GM12878 (cell line): ENCODE results near the gene IDH3G. TPM values are rescaled to one million over a fixed set of nuclear protein-coding genes. Genes with fewer than 3 reads are reported as not detected.

ENCODE experiments used
- ATAC-seq: fragments of 200-7000 bp; cut with Tn5 transposase; 3 replicates; pipeline ENCODE4 v1.9.1; 2020; ENCODE audit warnings: mild to moderate bottlenecking, moderate library complexity
- BruUV-seq: library from RNA; stranded (reverse); fragments of 400-500 nt; replicated peaks from 2 replicates; lab custom pipeline; 2021; lab: Mats Ljungman, UMichigan
- CTCF ChIA-PET: fragments of 300-600 bp; sonication (Branson Sonifier 250); formaldehyde crosslinking; extraction: SDS; loops from one replicate; lab custom pipeline; 2021; ENCODE audit warnings: inconsistent platforms; lab: Yijun Ruan, JAX
- POLR2A ChIA-PET: fragments of 350-600 bp; formaldehyde crosslinking; extraction: SDS; loops from one replicate; lab custom pipeline; 2021; ENCODE audit warnings: inconsistent platforms; lab: Charles Lee
- RAD21 ChIA-PET: fragments of 300-600 bp; sonication (Branson Sonifier 250); formaldehyde crosslinking; loops from one replicate; lab custom pipeline; 2023; ENCODE audit warnings: antibody characterized with exemption; ENCODE audit not compliant: unreplicated experiment; lab: Charles Lee
- SMC1A ChIA-PET: fragments of 300-600 bp; sonication (Branson Sonifier 250); formaldehyde crosslinking; loops from one replicate; lab custom pipeline; 2023; ENCODE audit not compliant: unreplicated experiment, uncharacterized antibody; lab: Charles Lee
- DNase-seq: peaks from one replicate; pipeline ENCODE4 v3.0.0-alpha.2; 2011; ENCODE audit warnings: low read depth, low spot score
- FAIRE-seq: peaks from 3 replicates; lab custom pipeline; 2011; peaks lifted over from hg19 to GRCh38; lab: Jason Lieb, UNC
- H2AFZ ChIP-seq: 2 replicates; pipeline ENCODE4 v1.6.0; 2011; ENCODE audit warnings: low read depth, low read length, control low read depth; ENCODE audit not compliant: control insufficient read depth
- H3K27ac ChIP-seq: 2 replicates; pipeline ENCODE4 v1.5.1; 2011; ENCODE audit warnings: control low read depth; ENCODE audit not compliant: control insufficient read depth, insufficient read depth
- H3K27me3 ChIP-seq, 2 experiments: replicated peaks in 1 of 2; 2 replicates each; pipeline versions ENCODE4 v1.6.0 to v1.6.1; 2011; ENCODE audit warnings: low read length in 1 of 2; ENCODE audit not compliant: control insufficient read depth in 2 of 2, insufficient read depth in 2 of 2
- H3K36me3 ChIP-seq, 2 experiments: 2 replicates each; pipeline ENCODE4 v1.5.1; 2011; ENCODE audit warnings: low read length in 1 of 2; ENCODE audit not compliant: control insufficient read depth in 2 of 2, insufficient read depth in 2 of 2
- H3K4me1 ChIP-seq: 2 replicates; pipeline ENCODE4 v1.6.1; 2011; ENCODE audit warnings: mild to moderate bottlenecking, low read length, moderate library complexity, mixed read lengths; ENCODE audit not compliant: control insufficient read depth, insufficient read depth
- H3K4me2 ChIP-seq: 2 replicates; pipeline ENCODE4 v1.6.0; 2011; ENCODE audit warnings: control low read depth; ENCODE audit not compliant: control insufficient read depth, insufficient read depth
- H3K4me3 ChIP-seq: fragments of 200-600 bp; sonication (generic); 2 replicates; pipeline ENCODE4 v1.5.1; 2016
- H3K79me2 ChIP-seq: 2 replicates; pipeline ENCODE4 v1.6.0; 2011; ENCODE audit warnings: low read length; ENCODE audit not compliant: control insufficient read depth, insufficient read depth
- H3K9ac ChIP-seq: 2 replicates; pipeline ENCODE4 v1.8.0; 2011; ENCODE audit warnings: low read length, control low read depth, mixed read lengths; ENCODE audit not compliant: control insufficient read depth, insufficient read depth
- H3K9me3 ChIP-seq: replicated peaks from 3 replicates; pipeline ENCODE4 v1.5.1; 2011; ENCODE audit warnings: mild to moderate bottlenecking, low read length; ENCODE audit not compliant: control insufficient read depth, insufficient read depth
- H4K20me1 ChIP-seq: 2 replicates; pipeline ENCODE4 v1.6.0; 2011; ENCODE audit not compliant: control insufficient read depth, insufficient read depth
- DPF2 ChIP-seq: fragments of 450-650 bp; IDR thresholded peaks from 2 replicates; pipeline ENCODE4 v1.6.1; 2017; ENCODE audit warnings: mild to moderate bottlenecking
- HDAC6 ChIP-seq: fragments of 200-600 bp; sonication (generic); IDR thresholded peaks from one replicate; pipeline ENCODE4 v1.8.0; 2017; ENCODE audit warnings: antibody characterized with exemption; ENCODE audit not compliant: unreplicated experiment
- IRF3 ChIP-seq: fragments of 450-650 bp; IDR thresholded peaks from 2 replicates; pipeline ENCODE4 v1.6.1; 2014; ENCODE audit warnings: mild to moderate bottlenecking
- IRF5 ChIP-seq: fragments of 450-650 bp; IDR thresholded peaks from 2 replicates; pipeline ENCODE4 v1.6.1; 2017; ENCODE audit warnings: borderline replicate concordance
- JUNB ChIP-seq: IDR thresholded peaks from 2 replicates; pipeline ENCODE4 v1.6.1; 2016; ENCODE audit warnings: antibody characterized with exemption, mild to moderate bottlenecking
- MLLT1 ChIP-seq: fragments of 450-650 bp; IDR thresholded peaks from 2 replicates; pipeline ENCODE4 v1.6.1; 2016; ENCODE audit warnings: mild to moderate bottlenecking
- POLR2A ChIP-seq: IDR thresholded peaks from 2 replicates; pipeline ENCODE4 v1.6.1; 2011; ENCODE audit warnings: low read depth, mild to moderate bottlenecking, low read length
- SRF ChIP-seq, 2 experiments: IDR thresholded peaks; 2 replicates each; pipeline ENCODE4 v1.6.1; 2011; ENCODE audit warnings: low read depth in 2 of 2, low read length in 2 of 2, mild to moderate bottlenecking in 1 of 2, moderate library complexity in 1 of 2
- WGBS: methylation state at CpG from one replicate; pipeline ENCODE4 v1.1.6; 2016; ENCODE audit warnings: low lambda C conversion rate; ENCODE audit not compliant: insufficient replicate concordance, insufficient coverage; ENCODE audit errors: missing lambda C conversion rate; 5-methylcytosine and 5-hydroxymethylcytosine counted together
- in situ Hi-C: fragments of 300-500 bp; cut with MboI; formaldehyde crosslinking; loops from 9 replicates; pipeline ENCODE4 v1.14.3; 2018; ENCODE audit warnings: mixed read lengths
- intact Hi-C: fragments of 100-400 bp; cut with micrococcal nuclease; formaldehyde crosslinking; loops from one replicate; pipeline ENCODE4 v1.14.2; 2022; ENCODE audit not compliant: unreplicated experiment
- polyA plus RNA-seq, 11 experiments: library from polyadenylated mRNA; depleted of rRNA in 4 of 11; unstranded in 6 of 11; stranded (reverse) in 5 of 11; fragments of >200 nt; fragmentation: Nextera tagmentation in 4 of 11; fragmentation: Illumina TruSeq in 1 of 11; extraction: Ambion mirVana in 4 of 11; extraction: Trizol in 1 of 11; gene quantifications; 1 replicate in 1 of 11; 2 replicates in 10 of 11; pipeline versions ENCODE4 v1.2.1 to v1.2.3, GENCODE V29; 2011 to 2016; ENCODE audit warnings: inconsistent platforms in 2 of 11, missing spikeins in 2 of 11, low read depth in 1 of 11
- total RNA-seq, 4 experiments: library from RNA; depleted of rRNA in 3 of 4; stranded (reverse); fragments of >200 nt in 3 of 4; fragmentation: Illumina TruSeq in 1 of 4; extraction: Trizol in 1 of 4; gene quantifications; 2 replicates each; pipeline versions ENCODE4 v1.2.1 to v1.2.3, GENCODE V29; 2013 to 2021

IDH3G gene
- total and polyA plus RNA-seq, 10 of the 15 experiments (the other 5 are each of a cell fraction or from before 2014, with no cell fraction given), result 26.3 to 102 (median 66.6) TPM

- TF ChIP-seq HDAC6, result no peak
Measured at GRCh38 chrX:153740631-153741222, 53.4 kb downstream of the IDH3G start (continued).

- Histone ChIP-seq H3K9ac (no peak overlapping the region), H3K4me1 (no peaks in the 10 kb centered on the region)
- no peak for ATAC-seq
Measured at GRCh38 chrX:153739754-153740486, 54.3 kb downstream of the IDH3G start.

More at GRCh38 chrX:153739754-153740486, 54.3 kb downstream of the IDH3G start:
- H3K4me3 ChIP-seq, result no peak overlapping the region
- H3K4me2 ChIP-seq, result no peak overlapping the region
- TF ChIP-seq POLR2A (no peak), SRF (IDR thresholded peaks at IDR 0.05; ENCODE audit: low read depth in 2 of 2, low read length in 2 of 2) (no peak), IRF5 (no peak), DPF2 (no peak), MLLT1 (no peak), IRF3 (no peak), JUNB (no peak)
- H3K36me3 ChIP-seq, result no peaks in the 10 kb centered on the region
- H3K9me3 ChIP-seq, result no peaks in the 10 kb centered on the region; the same call in 2 of the 3 replicates
- CTCF ChIA-PET, result no interaction called here
- no peaks in the 10 kb centered on the region for H4K20me1 ChIP-seq
- BruUV-seq, result no TSS peak
- intact Hi-C loops (no loop called here), in situ Hi-C loops (loop anchor here (10.0 kb wide), 2 partner anchors 45 to 65 kb away; partner anchors contain the start of genes PNCK and SRPK3)
- no peaks in the 10 kb centered on the region for H3K79me2 ChIP-seq
- H3K27ac ChIP-seq, result no peak overlapping the region
- RAD21 ChIA-PET, result no interaction called here
- FAIRE-seq (no peak), DNase-seq (no peak)
- H2AFZ ChIP-seq, result no peak overlapping the region
- SMC1A ChIA-PET, result no interaction called here
- H3K27me3 ChIP-seq, result no peaks in the 10 kb centered on the region; a peak in 1 of 4 replicates
- POLR2A ChIA-PET, result no interaction called here
- 46% methylated on average over 28 of the region's 29 CpGs for WGBS
